Neural cell (in vitro differentiated cells): ENCODE measurements around the gene CLTRN. TPM values are rescaled to one million over a fixed set of nuclear protein-coding genes. Genes with fewer than 3 reads are reported as not detected.
"Not testable (repeated sequence)": the region's sequence is repeated elsewhere in the genome, so short reads cannot be mapped to it uniquely, and the experiment has no call there.

Experiments
- H2AFZ ChIP-seq: fragments of 200-600, 300-800 bp; sonication (generic), shearing (Covaris generic); 2 replicates; pipeline ENCODE4 v1.6.0; 2014; ENCODE audit warnings: low read depth, mild to moderate bottlenecking, antibody characterized with exemption, low read length, moderate library complexity
- H3F3A ChIP-seq: fragments of 200-600 bp; shearing (Covaris generic); 2 replicates; pipeline ENCODE4 v1.6.1; 2016; ENCODE audit warnings: mild to moderate bottlenecking, moderate library complexity, mixed read lengths, antibody characterized with exemption, low read length; ENCODE audit not compliant: insufficient read depth, poor library complexity, severe bottlenecking
- H3K27ac ChIP-seq: fragments of 200-600, 300-800 bp; sonication (generic), shearing (Covaris generic); 2 replicates; pipeline ENCODE4 v1.5.1; 2014; ENCODE audit warnings: mild to moderate bottlenecking, low read length, moderate library complexity
- H3K27me3 ChIP-seq: fragments of 300-800, 200-600 bp; sonication (generic), shearing (Covaris generic); 2 replicates; pipeline ENCODE4 v1.6.0; 2014; ENCODE audit warnings: mild to moderate bottlenecking, low read depth, low read length, moderate library complexity; ENCODE audit not compliant: insufficient read depth
- H3K36me3 ChIP-seq: fragments of 300-800, 200-600 bp; sonication (generic), shearing (Covaris generic); 2 replicates; pipeline ENCODE4 v1.5.1; 2014; ENCODE audit warnings: mild to moderate bottlenecking, antibody characterized with exemption, low read length, moderate library complexity; ENCODE audit not compliant: insufficient read depth
- H3K4me2 ChIP-seq: fragments of 300-800, 200-600 bp; sonication (generic), shearing (Covaris generic); 2 replicates; pipeline ENCODE4 v1.6.0; 2014; ENCODE audit warnings: mild to moderate bottlenecking, low read length
- H3K4me3 ChIP-seq: fragments of 300-800, 200-600 bp; sonication (generic), shearing (Covaris generic); 2 replicates; pipeline ENCODE4 v1.5.1; 2014; ENCODE audit warnings: mild to moderate bottlenecking, low read length, moderate library complexity
- H3K79me2 ChIP-seq: fragments of 200-600 bp; shearing (Covaris generic); replicated peaks from 2 replicates; pipeline ENCODE4 v1.6.0; 2014; ENCODE audit warnings: mild to moderate bottlenecking, low read length, moderate library complexity; ENCODE audit not compliant: insufficient read depth
- H3K9ac ChIP-seq: fragments of 300-800, 200-600 bp; sonication (generic), shearing (Covaris generic); 2 replicates; pipeline ENCODE4 v1.6.1; 2016; ENCODE audit warnings: mild to moderate bottlenecking, low read length, mixed read lengths
- H3K9me2 ChIP-seq: fragments of 200-600 bp; shearing (Covaris generic); 2 replicates; pipeline ENCODE4 v1.6.1; 2016; ENCODE audit warnings: mild to moderate bottlenecking, low read length, mixed read lengths; ENCODE audit not compliant: insufficient read depth
- H3K9me3 ChIP-seq: fragments of 200-600, 300-800 bp; sonication (generic), shearing (Covaris generic); 2 replicates; pipeline ENCODE4 v1.6.1; 2016; ENCODE audit warnings: mild to moderate bottlenecking, mixed run types, low read length, moderate library complexity, mixed read lengths
- H4K20me1 ChIP-seq: fragments of 200-600 bp; shearing (Covaris generic); 2 replicates; pipeline ENCODE4 v1.6.1; 2016; ENCODE audit warnings: mild to moderate bottlenecking, mixed run types; ENCODE audit not compliant: insufficient read depth
- POLR2AphosphoS5 ChIP-seq: IDR thresholded peaks from 2 replicates; pipeline ENCODE4 v1.6.1; 2012
- RAD21 ChIP-seq: fragments of 450-650 bp; conservative IDR thresholded peaks from 2 replicates; pipeline ENCODE4 v1.6.1; 2014; ENCODE audit warnings: antibody characterized with exemption, mild to moderate bottlenecking, moderate library complexity
- TAF1 ChIP-seq: IDR thresholded peaks from 2 replicates; pipeline ENCODE4 v1.6.1; 2012; ENCODE audit warnings: low read depth
- polyA plus RNA-seq: library from polyadenylated mRNA; depleted of rRNA; stranded (reverse); fragments of >200 nt; gene quantifications from 2 replicates; pipeline ENCODE4 v1.2.3, GENCODE V29; 2014
- TF ChIP-seq, protein P1 (sequence below): fragments of 450-650 bp; IDR thresholded peaks from 2 replicates; pipeline ENCODE4 v1.5.1; 2014; ENCODE audit warnings: antibody characterized with exemption, mild to moderate bottlenecking, moderate library complexity; ENCODE audit not compliant: poor library complexity, severe bottlenecking
- TF ChIP-seq, protein P2 (sequence below): IDR thresholded peaks from 2 replicates; pipeline ENCODE4 v1.6.1; 2012; ENCODE audit warnings: borderline replicate concordance

Gene CLTRN
- polyA plus RNA-seq, 1 donor from 2014 or later, result 2.2 TPM

DNA sequence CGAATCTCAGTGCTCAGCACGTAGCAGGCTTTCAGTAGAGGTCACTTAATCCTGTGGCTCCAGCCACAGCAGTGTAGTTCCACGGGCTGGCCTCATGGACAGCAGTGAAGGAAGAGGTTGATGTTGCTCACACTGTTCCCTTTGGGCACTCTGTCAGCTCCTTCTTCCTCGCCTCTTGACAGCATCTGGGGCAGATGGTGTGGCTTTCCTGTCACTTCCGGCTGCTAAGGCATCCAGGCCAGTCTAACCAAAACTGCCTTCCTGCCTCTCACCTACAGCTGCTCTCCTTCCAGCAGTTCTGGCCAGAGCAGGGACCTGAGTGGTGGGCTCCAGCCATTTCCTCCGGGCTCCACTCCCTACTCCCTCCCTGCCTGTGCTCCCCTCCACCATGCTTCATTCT is 9.8 kb downstream of the CLTRN start:
- H4K20me1 ChIP-seq, H3K27ac ChIP-seq, H3K9ac ChIP-seq, H3K4me2 ChIP-seq, H3K79me2 ChIP-seq, H3K27me3 ChIP-seq, H3K9me2 ChIP-seq, H3F3A ChIP-seq, H3K9me3 ChIP-seq, H3K36me3 ChIP-seq, H2AFZ ChIP-seq, H3K4me3 ChIP-seq: not testable (repeated sequence)

DNA sequence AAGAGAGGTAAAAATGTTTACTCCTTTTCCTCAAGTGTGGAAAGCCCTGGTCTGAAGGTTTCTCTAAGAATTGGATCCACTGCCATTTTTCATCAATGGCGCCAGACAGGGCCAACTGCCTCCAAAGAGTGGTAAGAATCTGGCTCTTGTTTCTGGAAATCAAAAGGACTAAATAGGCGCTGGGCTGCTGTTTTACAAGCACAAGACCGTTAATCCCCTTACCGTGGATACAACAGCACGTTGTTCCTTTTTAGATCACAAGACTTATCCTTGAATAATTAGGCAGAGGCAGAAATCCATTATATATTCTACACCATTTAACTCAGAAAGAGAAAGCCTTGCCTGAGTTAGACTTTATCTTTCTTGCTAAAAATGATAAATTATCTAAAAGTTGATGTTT is 10.6 kb downstream of the CLTRN start:
- TF ChIP-seq, protein P1, sequence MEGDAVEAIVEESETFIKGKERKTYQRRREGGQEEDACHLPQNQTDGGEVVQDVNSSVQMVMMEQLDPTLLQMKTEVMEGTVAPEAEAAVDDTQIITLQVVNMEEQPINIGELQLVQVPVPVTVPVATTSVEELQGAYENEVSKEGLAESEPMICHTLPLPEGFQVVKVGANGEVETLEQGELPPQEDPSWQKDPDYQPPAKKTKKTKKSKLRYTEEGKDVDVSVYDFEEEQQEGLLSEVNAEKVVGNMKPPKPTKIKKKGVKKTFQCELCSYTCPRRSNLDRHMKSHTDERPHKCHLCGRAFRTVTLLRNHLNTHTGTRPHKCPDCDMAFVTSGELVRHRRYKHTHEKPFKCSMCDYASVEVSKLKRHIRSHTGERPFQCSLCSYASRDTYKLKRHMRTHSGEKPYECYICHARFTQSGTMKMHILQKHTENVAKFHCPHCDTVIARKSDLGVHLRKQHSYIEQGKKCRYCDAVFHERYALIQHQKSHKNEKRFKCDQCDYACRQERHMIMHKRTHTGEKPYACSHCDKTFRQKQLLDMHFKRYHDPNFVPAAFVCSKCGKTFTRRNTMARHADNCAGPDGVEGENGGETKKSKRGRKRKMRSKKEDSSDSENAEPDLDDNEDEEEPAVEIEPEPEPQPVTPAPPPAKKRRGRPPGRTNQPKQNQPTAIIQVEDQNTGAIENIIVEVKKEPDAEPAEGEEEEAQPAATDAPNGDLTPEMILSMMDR, result no peak
- no peak for TF ChIP-seq RAD21

DNA sequence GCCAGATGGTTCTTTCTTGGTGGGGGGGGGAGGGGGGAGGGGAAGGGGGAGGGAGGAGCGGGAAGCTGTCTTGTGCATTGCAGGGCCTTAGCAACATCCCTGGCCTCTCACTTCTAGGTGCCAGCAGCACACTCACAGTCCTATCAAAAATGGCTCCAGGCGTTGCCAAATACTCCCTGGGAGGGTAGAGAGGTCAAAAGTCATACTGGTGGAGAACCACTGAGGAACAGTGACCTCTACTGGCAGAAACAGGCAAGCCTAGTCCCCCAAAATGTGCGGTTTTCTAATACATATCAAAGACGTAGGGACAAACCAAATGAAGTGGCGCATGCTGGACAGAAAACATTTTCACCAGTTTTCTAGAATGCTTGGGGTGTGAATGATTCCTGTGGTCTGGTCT is 17.1 kb downstream of the CLTRN start:
- not testable (repeated sequence) for H3K4me3 ChIP-seq, H2AFZ ChIP-seq, H3F3A ChIP-seq, H3K9me3 ChIP-seq, H3K9ac ChIP-seq, H3K4me2 ChIP-seq, H3K27me3 ChIP-seq, H3K79me2 ChIP-seq, H4K20me1 ChIP-seq, H3K36me3 ChIP-seq, H3K27ac ChIP-seq, H3K9me2 ChIP-seq

More for the DNA sequence above, 10.6 kb downstream of the CLTRN start:
- no peak overlapping the region for H2AFZ ChIP-seq
- H3K9ac ChIP-seq, result no peak overlapping the region
- no peaks in the 10 kb centered on the region for H3K9me3 ChIP-seq
- no peaks in the 10 kb centered on the region for H3K27me3 ChIP-seq
- no peaks in the 10 kb centered on the region for H3K36me3 ChIP-seq
- H3K27ac ChIP-seq, result no peak overlapping the region
- H3K79me2 ChIP-seq, result no peaks in the 10 kb centered on the region
- H3K9me2 ChIP-seq, result no peaks in the 10 kb centered on the region
- H3K4me2 ChIP-seq, result no peak overlapping the region
- H3F3A ChIP-seq, result no peaks in the 10 kb centered on the region
- H3K4me3 ChIP-seq, result no peak overlapping the region
- H4K20me1 ChIP-seq, result no peaks in the 10 kb centered on the region

DNA sequence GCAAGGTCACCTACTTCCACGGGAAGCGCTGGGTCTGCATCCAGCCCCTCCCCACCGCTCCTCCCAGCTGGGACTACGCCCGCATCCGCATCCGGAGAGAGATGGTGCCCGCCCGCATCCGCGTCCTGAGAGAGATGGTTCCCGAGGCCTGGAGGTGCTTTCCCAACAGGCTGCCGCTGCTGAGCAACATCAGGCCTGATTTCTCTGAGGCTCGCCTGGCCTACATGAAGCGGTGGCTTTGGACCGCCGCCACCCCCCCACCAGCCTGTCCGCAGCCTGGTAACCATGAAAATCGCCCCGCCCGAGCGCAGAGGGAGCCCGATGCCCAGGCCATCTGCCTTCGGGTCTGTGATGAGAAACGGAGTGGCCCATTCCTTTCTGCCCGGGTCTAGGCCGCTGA is 18.1 kb downstream of the CLTRN start:
- Histone ChIP-seq H3K4me2 (no peak overlapping the region), H3K9me3 (no peaks in the 10 kb centered on the region), H3K27me3 (no peaks in the 10 kb centered on the region), H3F3A (no peaks in the 10 kb centered on the region), H3K79me2 (no peaks in the 10 kb centered on the region), H2AFZ (no peak overlapping the region), H3K27ac (no peak overlapping the region), H3K9me2 (no peaks in the 10 kb centered on the region), H3K9ac (no peak overlapping the region), H3K36me3 (no peaks in the 10 kb centered on the region), H4K20me1 (no peaks in the 10 kb centered on the region), H3K4me3 (no peak overlapping the region)
- TF ChIP-seq, protein P1, result no peak
- TF ChIP-seq POLR2AphosphoS5, result no peak
- TF ChIP-seq, protein P2, sequence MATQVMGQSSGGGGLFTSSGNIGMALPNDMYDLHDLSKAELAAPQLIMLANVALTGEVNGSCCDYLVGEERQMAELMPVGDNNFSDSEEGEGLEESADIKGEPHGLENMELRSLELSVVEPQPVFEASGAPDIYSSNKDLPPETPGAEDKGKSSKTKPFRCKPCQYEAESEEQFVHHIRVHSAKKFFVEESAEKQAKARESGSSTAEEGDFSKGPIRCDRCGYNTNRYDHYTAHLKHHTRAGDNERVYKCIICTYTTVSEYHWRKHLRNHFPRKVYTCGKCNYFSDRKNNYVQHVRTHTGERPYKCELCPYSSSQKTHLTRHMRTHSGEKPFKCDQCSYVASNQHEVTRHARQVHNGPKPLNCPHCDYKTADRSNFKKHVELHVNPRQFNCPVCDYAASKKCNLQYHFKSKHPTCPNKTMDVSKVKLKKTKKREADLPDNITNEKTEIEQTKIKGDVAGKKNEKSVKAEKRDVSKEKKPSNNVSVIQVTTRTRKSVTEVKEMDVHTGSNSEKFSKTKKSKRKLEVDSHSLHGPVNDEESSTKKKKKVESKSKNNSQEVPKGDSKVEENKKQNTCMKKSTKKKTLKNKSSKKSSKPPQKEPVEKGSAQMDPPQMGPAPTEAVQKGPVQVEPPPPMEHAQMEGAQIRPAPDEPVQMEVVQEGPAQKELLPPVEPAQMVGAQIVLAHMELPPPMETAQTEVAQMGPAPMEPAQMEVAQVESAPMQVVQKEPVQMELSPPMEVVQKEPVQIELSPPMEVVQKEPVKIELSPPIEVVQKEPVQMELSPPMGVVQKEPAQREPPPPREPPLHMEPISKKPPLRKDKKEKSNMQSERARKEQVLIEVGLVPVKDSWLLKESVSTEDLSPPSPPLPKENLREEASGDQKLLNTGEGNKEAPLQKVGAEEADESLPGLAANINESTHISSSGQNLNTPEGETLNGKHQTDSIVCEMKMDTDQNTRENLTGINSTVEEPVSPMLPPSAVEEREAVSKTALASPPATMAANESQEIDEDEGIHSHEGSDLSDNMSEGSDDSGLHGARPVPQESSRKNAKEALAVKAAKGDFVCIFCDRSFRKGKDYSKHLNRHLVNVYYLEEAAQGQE, result no peak
- TF ChIP-seq TAF1, result no peak
